Pancreas (tissue), 10 donors: Measurements from ENCODE around the gene BCAT1. TPM values are rescaled to one million over a fixed set of nuclear protein-coding genes. Genes with fewer than 3 reads are reported as not detected.
A peak's percentile ranks its signal among the peaks of the same experiment; 100 is the strongest.
"Not testable (repeated sequence)": the region's sequence is repeated elsewhere in the genome, so short reads cannot be mapped to it uniquely, and the experiment has no call there.

Experiments used
- ATAC-seq, 4 donors: fragments of 200-7000 bp; cut with Tn5 transposase; one replicate each; pipeline versions ENCODE4 v1.8.0 to v1.9.1; 2020; ENCODE audit warnings: mild to moderate bottlenecking in 4 of 4, moderate library complexity in 4 of 4
- DNase-seq, 6 donors: peaks; one replicate each; pipeline ENCODE4 v3.0.0-alpha.2; 2020
- FAIRE-seq: peaks from 2 replicates; lab custom pipeline; 2012; peaks lifted over from hg19 to GRCh38; lab: Jason Lieb, UNC
- H3K27ac ChIP-seq, 4 donors: fragments of 200-600 bp; sonication (generic); 1 replicate in 3 of 4; 2 replicates in 1 of 4; pipeline versions ENCODE4 v1.5.0 to v1.8.0; 2020
- H3K27me3 ChIP-seq, 4 donors: fragments of 200-600 bp; one replicate each; pipeline ENCODE4 v1.8.0; 2021
- H3K36me3 ChIP-seq, 3 donors: fragments of 200-600 bp; sonication (generic) in 1 of 3; one replicate each; pipeline versions ENCODE4 v1.5.0 to v1.8.0; 2020 to 2021
- H3K4me1 ChIP-seq, 3 donors: fragments of 200-600 bp; one replicate each; pipeline ENCODE4 v1.8.0; 2021
- H3K4me3 ChIP-seq, 4 donors: fragments of 200-600 bp; sonication (generic) in 2 of 4; one replicate each; pipeline versions ENCODE4 v1.5.0 to v1.8.0; 2020 to 2021
- H3K9me3 ChIP-seq, 4 donors: fragments of 200-600 bp; one replicate each; pipeline ENCODE4 v1.8.0; 2021
- CTCF ChIP-seq, 4 donors: fragments of 200-600 bp; sonication (generic) in 3 of 4; IDR thresholded peaks; one replicate each; pipeline versions ENCODE4 v1.5.0 to v1.8.0; 2021; ENCODE audit warnings: antibody characterized with exemption in 4 of 4
- whole genome bisulfite sequencing, 2 donors: extraction: QIAGEN DNeasy Blood & Tissue Kit; methylation state at CpG; one replicate each; pipeline ENCODE4 v1.1.7; 2013; 5-methylcytosine and 5-hydroxymethylcytosine counted together
- intact Hi-C, 3 donors: fragments of 100-400 bp; cut with DNase I; formaldehyde crosslinking; loops; one replicate each; pipeline versions ENCODE4 v1.11.1 to v1.14.2; 2022
- polyA plus RNA-seq, 2 donors: library from polyadenylated mRNA; stranded (reverse); fragments of 200-250 nt; gene quantifications; one replicate each; pipeline ENCODE4 v1.2.3, GENCODE V29; 2013
- total RNA-seq, 6 donors: library from RNA; stranded (reverse); fragmentation: NEBNext Ultra II Directional in 4 of 6; extraction: Animal tissue kit (Norgen Biotek cat#: 25700) in 4 of 6; gene quantifications; one replicate each; pipeline versions ENCODE4 v1.2.1 to v1.2.4, GENCODE V29; 2021 to 2023
- donor health status: healthy with polysubstance abuse.
- donor health status: DM: no; HTN: no; CAD: no; lungs with moderate emphysema.
- donor health status: DM: no; HTN: no; CAD: no.
- donor health status: control.
- donor health status: control.
- donor health status: Bipolar disorder and iron deficiency.
- donor health status: DM: yes; HTN: yes; CAD: no.
- donor health status: DM: no; HTN: no; CAD: no.
- donor health status: DM: no; HTN: no; CAD: no.
- donor health status: DM: yes; HTN: yes; CAD: no.

The BCAT1 gene
- total and polyA plus RNA-seq, 8 donors = 7.6 to 121 (median 67.7) TPM

DNA sequence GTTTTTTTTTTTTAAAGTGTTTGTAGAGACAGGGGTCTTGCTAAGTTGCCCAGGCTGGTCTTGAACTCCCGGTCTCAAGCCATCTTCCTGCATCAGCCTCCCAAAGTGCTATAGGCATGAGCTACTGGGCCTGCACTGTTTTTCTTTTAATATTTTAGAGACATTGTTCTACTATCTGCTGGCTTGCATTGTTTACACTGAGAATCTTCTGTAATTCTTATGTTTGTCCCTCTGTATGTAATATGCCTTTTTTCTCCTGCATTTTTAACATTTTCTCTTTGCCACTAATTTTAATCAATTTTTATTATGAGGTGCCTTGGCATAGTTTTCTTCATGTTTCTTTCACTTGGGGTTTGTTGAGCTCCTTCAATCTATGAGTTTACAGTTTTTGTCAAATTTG lies 15.4 kb upstream of the BCAT1 start:
- 57 to 96% methylated on average over 1 of the region's 1 CpG for WGBS, 2 donors
- no peaks in the 10 kb centered on the region for H3K9me3 ChIP-seq
- TF ChIP-seq CTCF (IDR thresholded peaks at IDR 0.05) = no peak
- no peaks in the 10 kb centered on the region for H3K36me3 ChIP-seq
- H3K27ac ChIP-seq = no peak overlapping the region
- DNase-seq = no peak
- ATAC-seq = no peak
- intact Hi-C loops = no loop called here
- FAIRE-seq = no peak
- H3K4me3 ChIP-seq = no peak overlapping the region
- no peaks in the 10 kb centered on the region for H3K27me3 ChIP-seq
- no peaks in the 10 kb centered on the region for H3K4me1 ChIP-seq

GRCh38 chr12:24960222-24960855 lies 11.4 kb upstream of the BCAT1 start:
- FAIRE-seq (no peak), ATAC-seq (peak; percentile 85 to 94 (median 88)), DNase-seq (peak in 3 of 6 donors; percentile 34 to 52 (median 35))
- Histone ChIP-seq H3K27ac (no peak overlapping the region), H3K4me1 (no peaks in the 10 kb centered on the region), H3K36me3 (no peaks in the 10 kb centered on the region), H3K27me3 (no peaks in the 10 kb centered on the region), H3K4me3 (no peak overlapping the region), H3K9me3 (no peaks in the 10 kb centered on the region)
- WGBS, 2 donors = 18 to 61% methylated on average over 2 of the region's 2 CpGs
- TF ChIP-seq CTCF (IDR thresholded peaks at IDR 0.05) = peak in 3 of 4 donors; percentile 21 to 34 (median 33)
- intact Hi-C loops = no loop called here

GRCh38 chr12:24956351-24956750 lies 7.5 kb upstream of the BCAT1 start:
- ATAC-seq, intact Hi-C loops, DNase-seq, H3K27me3 ChIP-seq, H3K36me3 ChIP-seq, H3K4me3 ChIP-seq, H3K27ac ChIP-seq, H3K9me3 ChIP-seq, FAIRE-seq, H3K4me1 ChIP-seq: not testable (repeated sequence)
- 93 to 98% methylated on average over 6 of the region's 6 CpGs for WGBS, 2 donors

DNA sequence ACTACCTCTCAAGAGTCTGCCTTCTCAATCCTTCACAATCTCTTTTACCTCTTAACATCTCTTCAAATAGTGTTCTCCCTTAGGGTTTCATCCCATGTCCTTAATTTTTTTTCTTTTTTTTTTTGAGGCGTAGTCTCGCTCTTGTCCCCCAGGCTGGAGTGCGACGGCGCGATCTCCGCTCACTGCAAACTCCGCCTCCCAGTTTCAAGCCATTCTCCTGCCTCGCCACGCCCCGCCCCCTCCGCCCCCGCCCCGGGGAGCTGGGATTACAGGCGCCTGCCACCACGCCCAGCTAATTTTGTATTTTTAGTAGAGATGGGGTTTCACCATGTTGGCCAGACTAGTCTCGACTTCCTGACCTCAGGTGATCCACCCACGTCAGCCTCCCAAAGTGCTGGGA lies 7.0 kb upstream of the BCAT1 start:
- intact Hi-C loops = no loop called here
- H3K27ac ChIP-seq = no peak overlapping the region
- H3K27me3 ChIP-seq = no peaks in the 10 kb centered on the region
- 87 to 97% methylated on average over 18 of the region's 18 CpGs for whole genome bisulfite sequencing, 2 donors
- ATAC-seq (no peak), FAIRE-seq (no peak), DNase-seq (no peak)
- H3K9me3 ChIP-seq = no peaks in the 10 kb centered on the region
- H3K4me3 ChIP-seq = no peak overlapping the region
- no peaks in the 10 kb centered on the region for H3K4me1 ChIP-seq
- no peak for TF ChIP-seq CTCF (IDR thresholded peaks at IDR 0.05)
- H3K36me3 ChIP-seq = no peaks in the 10 kb centered on the region

DNA sequence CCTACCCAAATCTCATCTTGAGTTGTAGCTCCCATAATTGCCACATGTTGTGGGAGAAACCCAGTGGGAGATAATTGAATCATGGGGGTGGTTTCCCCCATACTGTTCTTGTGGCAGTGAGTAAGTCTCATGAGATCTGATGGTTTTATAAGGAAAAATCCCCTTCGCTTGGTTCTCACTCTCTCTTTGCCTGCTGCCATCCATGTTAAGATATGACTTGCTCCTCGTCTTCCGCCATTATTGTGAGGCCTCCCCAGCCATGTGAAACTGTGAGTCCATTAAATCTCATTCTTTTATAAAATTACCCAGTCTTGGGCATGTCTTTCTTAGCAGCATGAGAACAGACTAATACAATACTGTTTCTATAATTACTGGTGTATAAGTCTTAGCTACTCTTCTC lies 6.5 kb upstream of the BCAT1 start:
- no peak for DNase-seq
- H3K4me3 ChIP-seq = no peak overlapping the region
- no peak for FAIRE-seq
- H3K27me3 ChIP-seq = no peaks in the 10 kb centered on the region
- H3K36me3 ChIP-seq = no peaks in the 10 kb centered on the region
- no peak overlapping the region for H3K27ac ChIP-seq
- H3K9me3 ChIP-seq = no peaks in the 10 kb centered on the region
- ATAC-seq = no peak
- WGBS, 2 donors = 97% methylated on average over 3 of the region's 3 CpGs
- peaks cover 0 to under 1% (median 0%) of the 10 kb centered on the region in 3 donors for H3K4me1 ChIP-seq
- TF ChIP-seq CTCF (IDR thresholded peaks at IDR 0.05) = no peak
- intact Hi-C loops = no loop called here
